ENCODE data around the gene ABL2.

- TF ChIP-seq IRF2 (CRISPR knock-in tag; IDR thresholded peaks at IDR 0.05; ENCODE audit: borderline replicate concordance, low read depth) (no peak), ATF2 (CRISPR knock-in tag; IDR thresholded peaks at IDR 0.05; ENCODE audit: borderline replicate concordance, low read depth) (no peak), ZSCAN18 (CRISPR knock-in tag; IDR thresholded peaks at IDR 0.05) (no peak), AFF4 (CRISPR knock-in tag; IDR thresholded peaks at IDR 0.05; ENCODE audit: borderline replicate concordance) (no peak), PREB (CRISPR knock-in tag; IDR thresholded peaks at IDR 0.05; ENCODE audit: borderline replicate concordance) (no peak), NR2C2 (CRISPR knock-in tag; IDR thresholded peaks at IDR 0.05) (no peak), CREB1 (CRISPR knock-in tag; IDR thresholded peaks at IDR 0.05) (no peak)
- TF ChIP-seq, protein P1, sequence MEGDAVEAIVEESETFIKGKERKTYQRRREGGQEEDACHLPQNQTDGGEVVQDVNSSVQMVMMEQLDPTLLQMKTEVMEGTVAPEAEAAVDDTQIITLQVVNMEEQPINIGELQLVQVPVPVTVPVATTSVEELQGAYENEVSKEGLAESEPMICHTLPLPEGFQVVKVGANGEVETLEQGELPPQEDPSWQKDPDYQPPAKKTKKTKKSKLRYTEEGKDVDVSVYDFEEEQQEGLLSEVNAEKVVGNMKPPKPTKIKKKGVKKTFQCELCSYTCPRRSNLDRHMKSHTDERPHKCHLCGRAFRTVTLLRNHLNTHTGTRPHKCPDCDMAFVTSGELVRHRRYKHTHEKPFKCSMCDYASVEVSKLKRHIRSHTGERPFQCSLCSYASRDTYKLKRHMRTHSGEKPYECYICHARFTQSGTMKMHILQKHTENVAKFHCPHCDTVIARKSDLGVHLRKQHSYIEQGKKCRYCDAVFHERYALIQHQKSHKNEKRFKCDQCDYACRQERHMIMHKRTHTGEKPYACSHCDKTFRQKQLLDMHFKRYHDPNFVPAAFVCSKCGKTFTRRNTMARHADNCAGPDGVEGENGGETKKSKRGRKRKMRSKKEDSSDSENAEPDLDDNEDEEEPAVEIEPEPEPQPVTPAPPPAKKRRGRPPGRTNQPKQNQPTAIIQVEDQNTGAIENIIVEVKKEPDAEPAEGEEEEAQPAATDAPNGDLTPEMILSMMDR (IDR thresholded peaks at IDR 0.05), result no peak
- TF ChIP-seq, protein P2, sequence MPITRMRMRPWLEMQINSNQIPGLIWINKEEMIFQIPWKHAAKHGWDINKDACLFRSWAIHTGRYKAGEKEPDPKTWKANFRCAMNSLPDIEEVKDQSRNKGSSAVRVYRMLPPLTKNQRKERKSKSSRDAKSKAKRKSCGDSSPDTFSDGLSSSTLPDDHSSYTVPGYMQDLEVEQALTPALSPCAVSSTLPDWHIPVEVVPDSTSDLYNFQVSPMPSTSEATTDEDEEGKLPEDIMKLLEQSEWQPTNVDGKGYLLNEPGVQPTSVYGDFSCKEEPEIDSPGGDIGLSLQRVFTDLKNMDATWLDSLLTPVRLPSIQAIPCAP (CRISPR knock-in tag; IDR thresholded peaks at IDR 0.05), result 0 out of 2 replicates have a peak, but pooled peaks have one; percentile 16
Observed at GRCh38 chr1:179229214-179230140, at the start of gene ABL2.

All from WTC11 (cell line).